Sciatic nerve (tissue), 2 donors: Measurements from ENCODE around the gene UBP1. TPM values are rescaled to one million over a fixed set of nuclear protein-coding genes. Genes with fewer than 3 reads are reported as not detected.
"Not testable (repeated sequence)": the region's sequence is repeated elsewhere in the genome, so short reads cannot be mapped to it uniquely, and the experiment has no call there.

Experiments
- ATAC-seq: fragments of 200-7000 bp; cut with Tn5 transposase; one replicate; pipeline ENCODE4 v1.9.1; 2020; ENCODE audit warnings: mild to moderate bottlenecking, moderate library complexity
- DNase-seq: peaks from one replicate; pipeline ENCODE4 v3.0.0-alpha.2; 2020; ENCODE audit warnings: low spot score
- intact Hi-C: fragments of 100-400 bp; cut with DNase I; formaldehyde crosslinking; loops from one replicate; pipeline ENCODE4 v1.14.2; 2022
- total RNA-seq: library from RNA; stranded (reverse); fragmentation: NEBNext Ultra II Directional; extraction: Animal tissue kit (Norgen Biotek cat#: 25700); gene quantifications from one replicate; pipeline ENCODE4 v1.2.1, GENCODE V29; 2021
- donor health status: DM: no; HTN: no; CAD: no.
- donor health status: DM: no; HTN: no; CAD: no.

The UBP1 gene
- total RNA-seq, result 46.3 TPM

- intact Hi-C loops, result no loop called here
- ATAC-seq (peak; percentile 98), DNase-seq (peak; percentile 100)
Observed at GRCh38 chr3:33440328-33441224, at the start of gene UBP1. Gene UBP1, minus strand, starts transcription at chr3:33440405. Its CDS starts 557 bp downstream, at chr3:33439848.

- intact Hi-C loops, result no loop called here
Observed at GRCh38 chr3:33488683-33489082, 48.5 kb upstream of the UBP1 start.

GRCh38 chr3:33488246-33488645 is 48.0 kb upstream of the UBP1 start:
- no peak for DNase-seq
- intact Hi-C loops, result no loop called here
- no peak for ATAC-seq

More at GRCh38 chr3:33488683-33489082, 48.5 kb upstream of the UBP1 start:
- no peak for DNase-seq
- ATAC-seq, result no peak

- ATAC-seq (no peak), DNase-seq (no peak)
- intact Hi-C loops, result no loop called here
Observed at GRCh38 chr3:33482111-33482521, 41.9 kb upstream of the UBP1 start.

GRCh38 chr3:33474896-33475295 is 34.7 kb upstream of the UBP1 start:
- ATAC-seq (no peak), DNase-seq (no peak)
- intact Hi-C loops, result no loop called here

- no peak for ATAC-seq
- intact Hi-C loops, result no loop called here
- DNase-seq, result no peak
Observed at GRCh38 chr3:33473813-33474212, 33.6 kb upstream of the UBP1 start.

- intact Hi-C loops, result no loop called here
Observed at GRCh38 chr3:33467786-33468185, 27.6 kb upstream of the UBP1 start.

GRCh38 chr3:33461097-33461496 is 20.9 kb upstream of the UBP1 start:
- no peak for ATAC-seq
- intact Hi-C loops, result no loop called here
- no peak for DNase-seq

More at GRCh38 chr3:33467786-33468185, 27.6 kb upstream of the UBP1 start:
- ATAC-seq (no peak), DNase-seq (no peak)

- intact Hi-C loops, DNase-seq, ATAC-seq: not testable (repeated sequence)
Observed at GRCh38 chr3:33459577-33459976, 19.4 kb upstream of the UBP1 start.

GRCh38 chr3:33458446-33458845 is 18.2 kb upstream of the UBP1 start:
- intact Hi-C loops, result no loop called here
- ATAC-seq (no peak), DNase-seq (no peak)

GRCh38 chr3:33456756-33457155 is 16.6 kb upstream of the UBP1 start:
- DNase-seq (no peak), ATAC-seq (no peak)
- intact Hi-C loops, result no loop called here

- intact Hi-C loops, result no loop called here
- ATAC-seq, result no peak
- DNase-seq, result no peak
Observed at GRCh38 chr3:33453331-33453761, 13.1 kb upstream of the UBP1 start.

GRCh38 chr3:33451994-33452393 is 11.8 kb upstream of the UBP1 start:
- intact Hi-C loops, ATAC-seq, DNase-seq: not testable (repeated sequence)

GRCh38 chr3:33447958-33448357 is 7.8 kb upstream of the UBP1 start:
- no peak for DNase-seq
- intact Hi-C loops, result no loop called here
- ATAC-seq, result no peak

- intact Hi-C loops, DNase-seq, ATAC-seq: not testable (repeated sequence)
Observed at GRCh38 chr3:33447256-33447625, 7.0 kb upstream of the UBP1 start.

GRCh38 chr3:33442190-33442589 is 2.0 kb upstream of the UBP1 start:
- DNase-seq (no peak), ATAC-seq (no peak)
- intact Hi-C loops, result no loop called here

GRCh38 chr3:33441225-33441976 is 1.2 kb upstream of the UBP1 start:
- ATAC-seq (peak; percentile 5), DNase-seq (peak; percentile 82)
- intact Hi-C loops, result no loop called here

GRCh38 chr3:33439546-33440327 is 468 bp downstream of the UBP1 start:
- intact Hi-C loops, result no loop called here
- DNase-seq, result peak; percentile 75

GRCh38 chr3:33438881-33439545 is 1.2 kb downstream of the UBP1 start:
- no peak for ATAC-seq
- no peak for DNase-seq
- intact Hi-C loops, result no loop called here

More at GRCh38 chr3:33439546-33440327, 468 bp downstream of the UBP1 start:
- ATAC-seq, result no peak
